Spleen (tissue), 11 donors: ENCODE results near the gene CAMTA1. TPM values are rescaled to one million over a fixed set of nuclear protein-coding genes. Genes with fewer than 3 reads are reported as not detected.
A peak's percentile ranks its signal among the peaks of the same experiment; 100 is the strongest.

Experiments
- DNase-seq: peaks from one replicate; pipeline ENCODE4 v3.0.0-alpha.2; 2020
- H3K27ac ChIP-seq, 8 donors: fragments of 200-600 bp; sonication (generic) in 7 of 8; 1 replicate in 4 of 8; 2 replicates in 4 of 8; pipeline versions ENCODE4 v1.5.0 to v1.8.0; 2016 to 2021; ENCODE audit warnings: inconsistent platforms in 4 of 8, mild to moderate bottlenecking in 4 of 8, moderate library complexity in 1 of 8
- H3K27me3 ChIP-seq, 7 donors: fragments of 200-600 bp; sonication (generic) in 6 of 7; replicated peaks in 1 of 7; 1 replicate in 4 of 7; 2 replicates in 3 of 7; pipeline versions ENCODE4 v1.5.0 to v1.8.0; 2016 to 2021; ENCODE audit warnings: inconsistent platforms in 3 of 7, mild to moderate bottlenecking in 1 of 7
- H3K36me3 ChIP-seq, 6 donors: fragments of 200-600 bp; sonication (generic) in 5 of 6; 1 replicate in 4 of 6; 2 replicates in 2 of 6; pipeline versions ENCODE4 v1.5.0 to v1.8.0; 2016 to 2021; ENCODE audit warnings: inconsistent platforms in 2 of 6
- H3K4me1 ChIP-seq, 6 donors: fragments of 200-600 bp; sonication (generic) in 5 of 6; 1 replicate in 3 of 6; 2 replicates in 3 of 6; pipeline versions ENCODE4 v1.5.0 to v1.8.0; 2016 to 2021; ENCODE audit warnings: inconsistent platforms in 3 of 6
- H3K4me3 ChIP-seq, 8 donors: fragments of 200-600 bp; sonication (generic) in 7 of 8; 1 replicate in 4 of 8; 2 replicates in 4 of 8; pipeline versions ENCODE4 v1.5.0 to v1.8.0; 2016 to 2021; ENCODE audit warnings: inconsistent platforms in 4 of 8, mild to moderate bottlenecking in 4 of 8, moderate library complexity in 2 of 8
- H3K9me3 ChIP-seq, 8 donors: fragments of 200-600 bp; sonication (generic) in 7 of 8; 1 replicate in 4 of 8; 2 replicates in 4 of 8; pipeline versions ENCODE4 v1.5.0 to v1.8.0; 2016 to 2021; ENCODE audit warnings: inconsistent platforms in 4 of 8
- POLR2A ChIP-seq, 3 donors: fragments of 450-650 bp; IDR thresholded peaks; one replicate each; pipeline ENCODE4 v1.5.1; 2017; ENCODE audit warnings: antibody characterized with exemption in 3 of 3, mild to moderate bottlenecking in 1 of 3
- POLR2AphosphoS5 ChIP-seq, 3 donors: sonication (generic); formaldehyde crosslinking; IDR thresholded peaks; one replicate each; pipeline ENCODE4 v1.5.1; 2017; ENCODE audit warnings: antibody characterized with exemption in 3 of 3
- WGBS, 5 donors: extraction: QIAGEN DNeasy Blood & Tissue Kit in 3 of 5; methylation state at CpG; one replicate each; pipeline versions ENCODE4 v1.1.5 to v1.1.7; 2013 to 2018; 5-methylcytosine and 5-hydroxymethylcytosine counted together
- intact Hi-C: fragments of 100-400 bp; cut with DNase I; formaldehyde crosslinking; loops from one replicate; pipeline ENCODE4 v1.15.0; 2023; ENCODE audit warnings: low total_unique reads
- polyA plus RNA-seq, 3 donors: library from polyadenylated mRNA; stranded (reverse); fragments of 200-250 nt; gene quantifications; one replicate each; pipeline ENCODE4 v1.2.1, GENCODE V29; 2013
- total RNA-seq, 7 donors: library from RNA; depleted of rRNA in 3 of 7; stranded (reverse); fragments of >200 nt in 3 of 7; fragmentation: NEBNext Ultra II Directional in 4 of 7; extraction: Animal tissue kit (Norgen Biotek cat#: 25700) in 4 of 7; gene quantifications; one replicate each; pipeline versions ENCODE4 v1.1.0 to v1.2.1, GENCODE V29; 2016 to 2021
- TF ChIP-seq, protein P1 (sequence below), 11 experiments: fragments of 200-600 bp in 7 of 11; fragments of 450-650 bp in 4 of 11; sonication (generic) in 4 of 11; IDR thresholded peaks in 8 of 11; conservative IDR thresholded peaks in 3 of 11; 1 replicate in 7 of 11; 2 replicates in 4 of 11; pipeline versions ENCODE4 v1.4.0 to v1.8.0; 2016 to 2021; ENCODE audit warnings: antibody characterized with exemption in 11 of 11, inconsistent platforms in 4 of 11, mild to moderate bottlenecking in 1 of 11
- donor health status: healthy with polysubstance abuse.
- donor health status: DM: no; HTN: no; CAD: no; lungs with moderate emphysema.
- donor health status: DM: no; HTN: no; CAD: no.
- donor health status: Bipolar disorder and iron deficiency.
- donor health status: healthy.
- donor health status: DM: no; HTN: no; CAD: no.
- donor health status: DM: yes; HTN: yes; CAD: no.

The CAMTA1 gene
- total and polyA plus RNA-seq, 10 donors: 53.0 to 106 (median 77.3) TPM

DNA sequence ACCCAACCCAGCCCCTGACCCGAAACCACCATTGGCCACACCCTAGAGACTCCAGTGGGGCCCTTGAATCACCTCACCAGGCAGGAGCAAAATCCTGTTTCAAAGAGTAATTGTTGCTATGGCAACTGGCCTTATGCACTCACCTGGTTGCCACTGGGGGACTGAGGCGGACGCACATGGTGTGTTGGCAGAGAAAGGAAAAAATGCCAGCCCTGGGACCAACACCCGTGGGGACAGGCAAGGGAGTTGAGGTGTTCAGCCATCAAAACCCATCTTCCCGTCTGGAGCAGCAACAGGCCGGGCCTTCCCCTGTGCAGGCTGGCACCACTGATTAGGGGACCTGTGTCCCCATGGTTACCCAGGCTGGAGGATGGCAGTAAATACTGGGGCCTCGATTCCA, 590.1 kb downstream of the CAMTA1 start:
- intact Hi-C loops: no loop called here
- Histone ChIP-seq H3K4me1 (peaks cover 0 to 17% (median 9%) of the 10 kb centered on the region in 6 donors), H3K4me3 (no peak overlapping the region), H3K9me3 (no peaks in the 10 kb centered on the region), H3K36me3 (no peaks in the 10 kb centered on the region), H3K27me3 (peaks cover 0 to 11% (median 0%) of the 10 kb centered on the region in 7 donors), H3K27ac (no peak overlapping the region)
- peak; percentile 51 for DNase-seq
- WGBS, 5 donors: 83 to 91% (median 89%) methylated on average over 6 to 7 of the region's 7 CpGs
- TF ChIP-seq POLR2A (IDR thresholded peaks at IDR 0.05) (no peak), POLR2AphosphoS5 (IDR thresholded peaks at IDR 0.05) (no peak)
- TF ChIP-seq, protein P1, sequence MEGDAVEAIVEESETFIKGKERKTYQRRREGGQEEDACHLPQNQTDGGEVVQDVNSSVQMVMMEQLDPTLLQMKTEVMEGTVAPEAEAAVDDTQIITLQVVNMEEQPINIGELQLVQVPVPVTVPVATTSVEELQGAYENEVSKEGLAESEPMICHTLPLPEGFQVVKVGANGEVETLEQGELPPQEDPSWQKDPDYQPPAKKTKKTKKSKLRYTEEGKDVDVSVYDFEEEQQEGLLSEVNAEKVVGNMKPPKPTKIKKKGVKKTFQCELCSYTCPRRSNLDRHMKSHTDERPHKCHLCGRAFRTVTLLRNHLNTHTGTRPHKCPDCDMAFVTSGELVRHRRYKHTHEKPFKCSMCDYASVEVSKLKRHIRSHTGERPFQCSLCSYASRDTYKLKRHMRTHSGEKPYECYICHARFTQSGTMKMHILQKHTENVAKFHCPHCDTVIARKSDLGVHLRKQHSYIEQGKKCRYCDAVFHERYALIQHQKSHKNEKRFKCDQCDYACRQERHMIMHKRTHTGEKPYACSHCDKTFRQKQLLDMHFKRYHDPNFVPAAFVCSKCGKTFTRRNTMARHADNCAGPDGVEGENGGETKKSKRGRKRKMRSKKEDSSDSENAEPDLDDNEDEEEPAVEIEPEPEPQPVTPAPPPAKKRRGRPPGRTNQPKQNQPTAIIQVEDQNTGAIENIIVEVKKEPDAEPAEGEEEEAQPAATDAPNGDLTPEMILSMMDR (IDR thresholded peaks at IDR 0.05 in 8 of 11, conservative IDR thresholded peaks at IDR 0.05 in 3 of 11): no peak

DNA sequence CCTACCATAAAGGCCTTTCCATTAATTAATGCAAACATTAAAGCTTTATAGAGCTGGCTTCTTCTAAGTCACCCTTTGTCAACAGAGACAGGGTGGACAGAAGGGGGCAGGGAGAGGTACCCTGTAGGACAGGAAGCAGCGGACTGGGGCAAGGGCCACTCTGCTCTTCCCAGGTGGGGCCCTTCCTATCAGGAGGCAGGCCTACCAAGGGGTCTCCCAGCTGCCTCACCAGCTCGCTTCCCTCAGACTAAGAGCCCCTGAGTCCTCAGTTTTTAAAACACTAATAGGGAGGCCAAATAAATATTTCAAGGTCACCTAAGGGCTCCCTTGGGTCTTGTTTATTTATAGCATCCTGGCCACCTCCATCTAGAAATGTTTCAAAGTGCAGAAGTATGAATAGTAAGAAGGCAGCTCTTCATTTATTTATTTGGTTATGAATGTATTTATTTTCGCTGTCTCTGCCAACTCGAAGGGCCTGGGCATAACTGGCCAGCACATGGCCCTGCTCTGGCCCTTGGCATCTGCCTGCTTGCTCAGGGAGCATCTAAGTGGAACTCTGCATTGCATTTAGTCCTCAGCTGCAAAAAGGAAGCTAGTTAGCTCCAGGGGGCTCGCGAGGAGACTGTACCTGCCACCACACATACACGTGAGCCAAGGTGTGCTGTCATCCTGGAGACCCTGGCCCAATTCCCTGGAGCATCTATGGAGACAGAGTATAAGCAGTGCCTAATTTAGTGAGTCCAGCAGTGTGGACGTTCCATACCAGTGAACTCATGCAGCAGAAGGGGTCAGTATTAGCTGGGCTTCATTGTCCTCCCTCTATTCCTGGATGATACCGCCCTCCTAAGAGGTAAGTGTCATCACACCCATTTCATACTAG, 590.8 kb downstream of the CAMTA1 start:
- DNase-seq: peak; percentile 56
- Histone ChIP-seq H3K27ac (no peak overlapping the region), H3K4me3 (no peak overlapping the region), H3K27me3 (peaks cover 0 to 17% (median 0%) of the 10 kb centered on the region in 7 donors), H3K9me3 (no peaks in the 10 kb centered on the region), H3K36me3 (no peaks in the 10 kb centered on the region), H3K4me1 (peaks cover 0 to 18% (median 9%) of the 10 kb centered on the region in 6 donors)
- TF ChIP-seq, protein P1 (IDR thresholded peaks at IDR 0.05 in 8 of 11, conservative IDR thresholded peaks at IDR 0.05 in 3 of 11): no peak
- TF ChIP-seq POLR2A (IDR thresholded peaks at IDR 0.05) (no peak), POLR2AphosphoS5 (IDR thresholded peaks at IDR 0.05) (no peak)
- intact Hi-C loops: no loop called here
- WGBS, 5 donors: 85 to 94% (median 88%) methylated on average over 9 of the region's 9 CpGs

DNA sequence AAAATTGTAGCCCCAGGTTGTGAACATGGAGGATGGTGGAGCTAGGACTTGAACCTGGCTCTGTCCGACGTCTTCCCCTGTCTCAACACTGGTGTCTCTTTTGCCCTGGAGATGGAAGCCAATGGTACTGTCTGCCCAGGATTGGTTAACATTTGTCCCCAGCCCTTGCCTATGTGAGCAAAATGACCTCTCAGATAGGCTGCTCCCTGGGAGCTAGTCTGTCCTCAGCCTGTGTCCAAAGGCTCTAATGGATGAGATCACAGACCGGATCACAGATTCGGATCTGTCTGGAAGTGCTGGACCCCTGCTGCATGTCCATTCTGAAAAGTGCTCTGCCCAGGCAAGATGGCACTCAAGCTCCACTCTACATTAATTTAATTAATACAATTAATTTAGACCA, 591.4 kb downstream of the CAMTA1 start:
- peaks cover 0 to 18% (median 9%) of the 10 kb centered on the region in 6 donors for H3K4me1 ChIP-seq
- intact Hi-C loops: no loop called here
- H3K36me3 ChIP-seq: no peaks in the 10 kb centered on the region
- no peak overlapping the region for H3K4me3 ChIP-seq
- H3K27me3 ChIP-seq: peaks cover 0 to 17% (median 0%) of the 10 kb centered on the region in 7 donors
- DNase-seq: no peak
- TF ChIP-seq, protein P1 (IDR thresholded peaks at IDR 0.05 in 8 of 11, conservative IDR thresholded peaks at IDR 0.05 in 3 of 11): no peak
- no peak for TF ChIP-seq POLR2AphosphoS5 (IDR thresholded peaks at IDR 0.05)
- TF ChIP-seq POLR2A (IDR thresholded peaks at IDR 0.05): no peak
- 93 to 98% (median 97%) methylated on average over 4 of the region's 4 CpGs for WGBS, 5 donors
- no peak overlapping the region for H3K27ac ChIP-seq
- H3K9me3 ChIP-seq: no peaks in the 10 kb centered on the region
